HG03378 (cell line): ENCODE results near the gene PAQR7.

ENCODE experiments used
- ATAC-seq: cut with Tn5 transposase; IDR thresholded peaks from one replicate; pipeline ENCODE4 v1.9.1; 2021; ENCODE audit warnings: mild to moderate bottlenecking, moderate library complexity; ENCODE audit not compliant: unreplicated experiment

Gene PAQR7

DNA sequence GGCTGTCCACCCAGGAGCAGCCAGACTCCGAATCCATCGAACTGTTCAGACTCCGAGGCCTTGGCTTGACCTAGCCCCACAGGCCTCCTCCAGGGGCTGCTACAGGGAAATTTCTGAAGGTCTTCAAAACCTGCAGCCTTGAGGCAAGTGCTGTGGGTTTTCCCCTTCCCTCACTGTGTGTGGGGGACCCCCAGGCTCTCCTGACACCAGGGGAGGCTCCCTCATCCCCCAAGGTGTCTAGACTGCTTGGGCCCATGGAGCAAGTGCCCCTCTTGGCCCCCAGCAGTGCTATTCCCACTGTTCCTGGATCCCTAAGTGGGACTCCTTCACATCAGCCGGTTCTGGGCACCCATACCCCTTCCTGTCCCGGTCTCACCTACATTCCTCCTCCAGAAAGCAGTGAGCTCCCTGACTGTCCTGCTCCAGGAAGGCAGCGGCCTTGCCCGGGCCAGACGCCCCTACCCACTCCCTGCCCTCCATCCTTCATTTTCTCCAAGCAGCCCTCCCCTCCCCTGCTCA lies 814 bp downstream of the PAQR7 start:
- ATAC-seq: no peak

DNA sequence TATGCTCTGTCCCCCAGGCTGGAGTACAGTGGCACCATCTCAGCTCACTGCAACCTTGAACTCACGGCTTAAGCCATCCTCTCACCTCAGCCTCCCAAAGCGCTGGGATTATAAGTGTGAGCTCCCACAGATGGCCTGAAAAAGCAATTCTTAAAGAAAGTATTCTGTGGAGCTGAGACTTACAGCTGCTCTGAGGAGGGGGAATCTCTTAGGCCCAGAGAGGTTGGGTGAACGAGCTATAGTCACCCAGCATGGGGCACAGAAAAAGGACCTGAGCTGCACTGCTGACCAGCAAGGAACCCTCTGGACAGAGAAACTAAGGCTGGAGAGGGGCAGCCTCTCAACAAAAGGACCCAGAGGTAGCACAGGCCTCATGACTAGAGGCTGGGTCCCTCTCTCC lies 1.3 kb downstream of the PAQR7 start:
- no peak for ATAC-seq

- no peak for ATAC-seq
These were observed 2.4 kb downstream of the PAQR7 start for GRCh38 chr1:25873120-25873519.

- ATAC-seq: no peak
These were observed 2.8 kb downstream of the PAQR7 start for GRCh38 chr1:25872713-25873112.

DNA sequence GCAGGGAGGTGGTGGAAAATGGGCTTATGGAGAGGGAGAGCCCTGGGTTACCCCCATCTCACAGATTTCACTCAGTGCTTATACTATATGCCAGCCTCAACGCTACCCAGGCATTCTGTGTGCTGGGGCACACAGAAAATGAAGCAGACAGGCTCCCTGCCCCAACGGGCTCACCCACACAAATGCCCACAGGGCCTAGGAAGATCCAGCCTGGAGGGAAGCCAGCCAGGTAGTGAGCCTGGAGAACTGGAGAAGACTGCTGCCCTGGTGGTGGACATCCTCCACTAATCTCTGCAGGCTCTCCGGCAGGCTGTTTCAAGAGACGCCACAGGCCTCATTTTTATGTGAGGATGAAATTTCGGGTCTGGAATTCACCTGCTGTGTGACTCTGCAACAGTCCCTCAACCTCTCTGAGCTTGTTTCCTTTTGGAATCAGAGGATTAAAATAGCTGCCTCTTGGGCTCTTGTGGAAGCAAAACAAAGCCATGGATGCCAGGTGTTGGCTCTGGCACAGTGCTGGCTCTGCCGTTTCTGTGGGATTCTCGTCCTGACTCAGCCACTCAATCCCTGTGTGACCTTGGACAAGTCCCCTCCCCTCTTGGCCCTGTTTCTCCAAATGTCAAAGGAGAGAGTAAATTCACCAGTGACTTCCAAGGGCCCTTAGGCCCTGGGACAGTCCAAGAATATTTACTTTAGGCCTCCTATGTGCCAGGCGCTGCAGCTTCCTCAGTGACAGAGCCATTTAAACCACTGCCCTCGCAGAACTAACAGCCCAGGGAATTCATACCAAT lies 3.6 kb downstream of the PAQR7 start:
- no peak for ATAC-seq

DNA sequence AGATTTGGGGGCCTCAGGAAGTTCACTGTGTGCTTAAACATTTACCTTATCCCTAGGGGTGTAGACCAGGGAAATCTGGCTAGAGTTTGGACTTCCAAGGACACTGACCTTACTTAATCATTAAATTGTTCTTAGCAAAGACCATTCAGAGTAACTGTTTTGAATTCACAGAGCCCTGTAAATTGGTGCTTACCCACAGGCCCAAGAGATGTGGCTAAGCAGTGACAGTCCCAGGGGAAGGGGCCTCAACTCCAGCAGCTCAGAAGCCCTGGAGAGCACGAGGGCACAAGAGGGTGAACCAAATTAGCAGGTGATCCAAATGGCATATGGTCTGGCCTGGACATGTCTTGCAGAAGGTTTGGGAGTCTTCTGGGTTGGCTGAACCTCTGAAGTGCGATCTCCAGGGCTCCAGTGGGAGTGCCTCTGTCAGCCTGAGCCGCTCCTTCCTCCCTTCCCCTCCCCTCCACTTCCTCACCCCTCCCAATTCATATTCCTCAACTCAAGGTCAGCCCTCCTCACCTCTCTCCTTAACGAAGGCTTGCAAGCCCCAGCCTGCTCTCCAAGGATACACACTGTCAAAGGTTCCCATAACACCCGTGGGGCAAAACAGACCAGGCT lies 4.3 kb downstream of the PAQR7 start:
- ATAC-seq: no peak

DNA sequence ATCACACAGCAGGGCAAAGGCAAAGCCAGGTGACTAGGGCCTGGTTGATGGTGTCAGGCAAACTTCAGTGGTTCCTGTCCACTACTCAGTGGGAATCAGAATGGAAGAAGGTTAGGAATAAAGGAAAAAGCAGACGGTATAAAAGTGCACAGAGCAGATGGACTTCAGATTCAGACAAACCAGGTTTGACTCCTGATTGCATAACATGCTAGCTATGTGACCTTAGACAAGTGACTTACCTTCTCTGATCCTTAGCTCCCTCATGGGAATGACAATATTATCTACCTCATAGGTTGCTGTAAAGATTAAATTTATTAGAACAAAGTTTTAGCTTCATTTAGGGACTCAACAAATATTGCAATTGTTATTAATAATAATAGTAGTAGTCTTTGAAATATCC lies 4.9 kb downstream of the PAQR7 start:
- ATAC-seq: no peak

DNA sequence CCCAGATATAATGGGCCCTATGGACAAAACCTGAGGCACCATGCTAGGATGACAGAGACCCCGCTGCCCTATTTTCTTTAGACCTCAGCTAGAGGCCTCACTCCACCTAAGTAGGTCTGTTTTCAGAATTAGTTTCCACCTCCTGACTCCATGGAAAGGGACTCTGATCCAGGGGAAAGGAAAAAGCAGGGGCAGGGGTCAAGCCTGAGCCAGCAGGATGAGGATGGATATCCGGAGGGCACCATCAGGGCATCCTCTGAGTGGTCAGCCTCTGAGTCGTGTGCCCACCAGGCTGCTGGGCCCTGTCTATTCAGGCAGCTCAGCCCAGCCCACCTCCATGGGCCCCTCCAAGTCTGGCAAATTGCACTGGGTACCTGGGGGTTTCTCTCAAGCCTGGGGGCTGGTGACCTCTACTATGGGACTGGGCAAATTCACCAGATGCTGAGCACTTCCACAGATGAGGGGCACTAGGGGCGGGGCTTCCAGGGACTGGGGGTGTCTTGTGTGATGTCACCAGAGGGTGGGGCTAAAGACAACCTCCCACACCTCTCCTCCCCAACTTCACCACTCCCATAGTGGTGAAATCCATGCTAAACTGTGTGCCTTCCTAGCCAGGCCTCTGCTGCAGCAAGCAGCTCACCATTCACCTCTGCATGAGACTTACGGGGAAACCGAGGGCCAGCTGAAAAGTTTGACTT lies 5.5 kb downstream of the PAQR7 start:
- ATAC-seq: no peak

DNA sequence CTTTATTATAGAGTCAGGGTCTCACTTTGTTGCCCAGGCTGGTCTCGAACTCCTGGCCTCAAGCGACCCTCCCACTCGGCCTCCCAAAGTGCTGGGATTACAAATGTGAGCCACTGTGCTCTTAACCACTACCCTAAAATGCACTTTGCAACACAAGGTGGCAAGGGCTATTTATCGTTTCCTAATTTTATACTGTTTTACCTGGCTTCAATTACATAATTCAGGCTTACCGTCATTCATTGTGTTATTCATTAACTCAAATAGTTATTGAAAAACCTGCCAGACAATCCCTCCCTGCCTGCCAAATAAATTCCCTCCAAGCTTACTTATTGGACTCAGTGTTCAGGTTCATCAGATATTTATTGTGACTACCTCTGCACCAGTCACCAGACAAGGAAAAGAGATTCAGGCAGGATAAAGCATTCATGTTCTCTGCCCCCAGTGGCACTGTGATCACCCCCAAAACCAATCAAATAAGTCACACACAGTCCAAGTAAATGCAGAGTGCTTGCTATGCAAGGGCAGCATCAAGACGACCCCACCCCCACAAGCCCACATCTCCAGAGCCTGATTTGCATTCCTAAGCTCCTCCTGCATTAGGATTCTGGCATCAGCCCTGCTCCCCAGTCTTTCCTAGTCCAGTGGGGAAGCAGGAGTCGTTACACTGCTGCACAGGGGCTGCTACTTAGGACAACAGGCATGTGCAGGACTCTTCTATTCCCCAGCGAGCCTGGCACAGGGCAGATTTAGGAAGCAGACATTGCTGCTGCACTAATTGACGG lies 8.1 kb downstream of the PAQR7 start:
- ATAC-seq: no peak

- ATAC-seq: no peak
These were observed 9.2 kb downstream of the PAQR7 start for GRCh38 chr1:25866288-25866687.

- ATAC-seq: no peak
These were observed 11.1 kb downstream of the PAQR7 start for GRCh38 chr1:25864434-25864833.

GRCh38 chr1:25863486-25864262 lies 11.8 kb downstream of the PAQR7 start:
- ATAC-seq: no peak

DNA sequence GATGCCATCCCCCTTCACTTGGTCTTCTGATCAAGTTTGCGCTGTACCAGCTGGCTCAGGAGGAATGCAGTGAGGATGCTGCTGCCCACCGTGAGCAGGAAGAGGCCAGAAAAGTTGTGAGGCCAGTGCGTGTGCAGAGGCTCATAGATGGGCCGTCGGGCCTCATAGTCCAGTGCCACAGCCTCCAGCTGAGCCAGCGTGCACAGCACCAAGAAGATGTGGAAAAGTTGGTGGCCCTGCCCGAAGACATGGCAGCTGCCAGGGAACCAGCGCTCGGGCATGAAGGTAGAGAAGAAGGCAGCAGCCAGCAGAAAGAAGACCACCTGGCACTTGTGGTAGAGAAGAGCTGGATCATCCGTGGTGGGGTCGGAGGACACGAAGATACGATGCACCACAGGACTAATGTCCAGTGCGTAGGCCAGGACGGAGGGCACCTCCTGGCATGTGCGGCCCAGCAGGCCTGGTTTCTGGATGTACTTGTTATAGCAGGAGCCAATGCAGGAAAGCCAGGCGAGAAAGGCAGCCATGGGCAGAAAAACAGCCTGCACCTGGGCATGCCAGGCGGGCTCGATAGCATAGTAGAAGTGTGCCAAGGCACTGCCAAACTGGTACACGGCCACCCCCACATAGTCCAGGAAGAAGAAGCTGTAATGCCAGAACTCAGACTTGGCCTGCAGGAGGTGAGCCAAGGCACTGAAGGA lies 12.6 kb downstream of the PAQR7 start:
- ATAC-seq: no peak

GRCh38 chr1:25861316-25862286 lies 13.9 kb downstream of the PAQR7 start:
- no peak for ATAC-seq

GRCh38 chr1:25858906-25859789 lies 16.4 kb downstream of the PAQR7 start, which contains the start of gene AUNIP:
TSS of gene AUNIP (minus strand) at chr1:25859457. CDS start at chr1:25859357, 100 bp downstream.
- ATAC-seq: peak; percentile 53

DNA sequence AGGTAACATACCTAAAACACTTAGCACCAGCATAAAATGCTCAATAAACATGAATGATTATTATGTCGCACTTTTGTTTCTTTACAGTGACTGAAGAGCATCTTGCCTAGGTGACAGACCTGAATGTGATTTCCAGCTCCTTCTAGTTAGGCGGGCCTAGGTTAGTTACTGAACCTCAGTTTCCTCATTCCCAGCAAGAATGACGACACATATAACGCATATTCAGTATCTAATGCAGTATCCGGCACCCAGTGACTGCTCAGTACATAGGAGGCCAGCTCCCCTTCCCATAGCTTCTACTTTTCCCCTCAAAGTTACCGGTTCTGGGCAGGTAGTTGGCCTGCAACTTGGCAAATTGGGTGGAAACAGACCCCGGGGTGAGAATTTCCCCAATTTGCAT lies 17.0 kb downstream of the PAQR7 start:
- ATAC-seq: no peak

GRCh38 chr1:25856856-25857255 lies 18.7 kb downstream of the PAQR7 start:
- no peak for ATAC-seq
